Measurements from ENCODE around the gene SP100.

The SP100 gene

GRCh38 chr2:230412371-230412711 lies 3.7 kb upstream of the SP100 start:
- no peak for TF ChIP-seq POLR2AphosphoS5 (IDR thresholded peaks at IDR 0.05; ENCODE audit: low read depth, low read length)
- no peak for TF ChIP-seq SIN3A (IDR thresholded peaks at IDR 0.05; ENCODE audit: borderline replicate concordance, insufficient read depth, low read length)
- no peak for TF ChIP-seq TAF1 (IDR thresholded peaks at IDR 0.05; ENCODE audit: borderline replicate concordance, insufficient read depth, low read length)
- TF ChIP-seq FOXP2 (optimal IDR thresholded peaks at IDR 0.05; ENCODE audit: borderline replicate concordance, extremely low read depth, extremely low read length, insufficient read depth) = no peak
- TF ChIP-seq, protein P1, sequence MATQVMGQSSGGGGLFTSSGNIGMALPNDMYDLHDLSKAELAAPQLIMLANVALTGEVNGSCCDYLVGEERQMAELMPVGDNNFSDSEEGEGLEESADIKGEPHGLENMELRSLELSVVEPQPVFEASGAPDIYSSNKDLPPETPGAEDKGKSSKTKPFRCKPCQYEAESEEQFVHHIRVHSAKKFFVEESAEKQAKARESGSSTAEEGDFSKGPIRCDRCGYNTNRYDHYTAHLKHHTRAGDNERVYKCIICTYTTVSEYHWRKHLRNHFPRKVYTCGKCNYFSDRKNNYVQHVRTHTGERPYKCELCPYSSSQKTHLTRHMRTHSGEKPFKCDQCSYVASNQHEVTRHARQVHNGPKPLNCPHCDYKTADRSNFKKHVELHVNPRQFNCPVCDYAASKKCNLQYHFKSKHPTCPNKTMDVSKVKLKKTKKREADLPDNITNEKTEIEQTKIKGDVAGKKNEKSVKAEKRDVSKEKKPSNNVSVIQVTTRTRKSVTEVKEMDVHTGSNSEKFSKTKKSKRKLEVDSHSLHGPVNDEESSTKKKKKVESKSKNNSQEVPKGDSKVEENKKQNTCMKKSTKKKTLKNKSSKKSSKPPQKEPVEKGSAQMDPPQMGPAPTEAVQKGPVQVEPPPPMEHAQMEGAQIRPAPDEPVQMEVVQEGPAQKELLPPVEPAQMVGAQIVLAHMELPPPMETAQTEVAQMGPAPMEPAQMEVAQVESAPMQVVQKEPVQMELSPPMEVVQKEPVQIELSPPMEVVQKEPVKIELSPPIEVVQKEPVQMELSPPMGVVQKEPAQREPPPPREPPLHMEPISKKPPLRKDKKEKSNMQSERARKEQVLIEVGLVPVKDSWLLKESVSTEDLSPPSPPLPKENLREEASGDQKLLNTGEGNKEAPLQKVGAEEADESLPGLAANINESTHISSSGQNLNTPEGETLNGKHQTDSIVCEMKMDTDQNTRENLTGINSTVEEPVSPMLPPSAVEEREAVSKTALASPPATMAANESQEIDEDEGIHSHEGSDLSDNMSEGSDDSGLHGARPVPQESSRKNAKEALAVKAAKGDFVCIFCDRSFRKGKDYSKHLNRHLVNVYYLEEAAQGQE (IDR thresholded peaks at IDR 0.05; ENCODE audit: insufficient read depth in 1 of 2, low read depth in 2 of 2, low read length in 2 of 2) = no peak

GRCh38 chr2:230412846-230413245 lies 3.2 kb upstream of the SP100 start:
- TF ChIP-seq FOXP2 (optimal IDR thresholded peaks at IDR 0.05; ENCODE audit: borderline replicate concordance, extremely low read depth, extremely low read length, insufficient read depth) (no peak), POLR2AphosphoS5 (IDR thresholded peaks at IDR 0.05; ENCODE audit: low read depth, low read length) (no peak), SIN3A (IDR thresholded peaks at IDR 0.05; ENCODE audit: borderline replicate concordance, insufficient read depth, low read length) (no peak), TAF1 (IDR thresholded peaks at IDR 0.05; ENCODE audit: borderline replicate concordance, insufficient read depth, low read length) (no peak)
- TF ChIP-seq, protein P1 (IDR thresholded peaks at IDR 0.05; ENCODE audit: insufficient read depth in 1 of 2, low read depth in 2 of 2, low read length in 2 of 2) = no peak

DNA sequence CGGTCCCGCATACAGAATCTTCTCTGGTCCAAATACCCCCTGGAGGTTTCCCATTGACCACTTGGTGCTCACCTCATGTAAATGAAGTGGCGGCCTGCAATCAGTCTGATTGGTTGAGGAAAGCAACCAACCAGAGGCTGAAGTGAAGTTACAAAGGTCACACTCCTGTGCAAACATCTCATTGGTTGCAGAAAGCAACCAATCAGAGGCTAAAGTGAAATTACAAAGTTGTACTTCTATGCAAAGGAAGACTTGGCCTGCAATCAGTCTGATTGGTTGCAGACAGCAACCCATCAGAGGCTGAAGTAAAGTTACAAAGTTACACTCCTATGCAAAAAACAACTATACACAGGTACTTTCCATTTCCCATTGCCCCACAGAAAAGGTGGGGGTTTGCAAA lies 2.5 kb upstream of the SP100 start:
- TF ChIP-seq, protein P1 (IDR thresholded peaks at IDR 0.05; ENCODE audit: insufficient read depth in 1 of 2, low read depth in 2 of 2, low read length in 2 of 2) = no peak
- TF ChIP-seq POLR2AphosphoS5 (IDR thresholded peaks at IDR 0.05; ENCODE audit: low read depth, low read length) = no peak
- no peak for TF ChIP-seq FOXP2 (optimal IDR thresholded peaks at IDR 0.05; ENCODE audit: borderline replicate concordance, extremely low read depth, extremely low read length, insufficient read depth)
- no peak for TF ChIP-seq TAF1 (IDR thresholded peaks at IDR 0.05; ENCODE audit: borderline replicate concordance, insufficient read depth, low read length)
- TF ChIP-seq SIN3A (IDR thresholded peaks at IDR 0.05; ENCODE audit: borderline replicate concordance, insufficient read depth, low read length) = no peak

DNA sequence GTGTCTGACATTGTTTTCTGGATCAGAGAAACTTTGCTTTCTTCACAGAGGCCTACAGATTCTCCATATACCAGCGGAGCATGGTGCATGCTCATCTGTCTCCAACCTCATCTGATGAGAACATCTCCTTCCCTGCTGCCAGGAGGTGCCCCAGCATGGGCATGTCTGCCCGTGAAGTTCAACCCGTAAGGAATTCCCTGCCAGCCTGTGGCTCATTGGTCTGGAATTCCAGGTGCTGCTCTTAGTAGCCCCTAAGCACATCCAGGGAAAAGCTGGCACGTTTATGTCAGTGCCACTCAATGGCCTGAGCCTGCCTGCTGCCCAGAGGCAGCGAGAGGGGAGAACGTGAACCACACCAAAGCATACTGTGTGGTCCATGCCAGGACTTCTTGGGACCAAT lies 1.7 kb upstream of the SP100 start:
- TF ChIP-seq, protein P1 (IDR thresholded peaks at IDR 0.05; ENCODE audit: insufficient read depth in 1 of 2, low read depth in 2 of 2, low read length in 2 of 2) = no peak
- no peak for TF ChIP-seq SIN3A (IDR thresholded peaks at IDR 0.05; ENCODE audit: borderline replicate concordance, insufficient read depth, low read length)
- TF ChIP-seq POLR2AphosphoS5 (IDR thresholded peaks at IDR 0.05; ENCODE audit: low read depth, low read length) = no peak
- no peak for TF ChIP-seq FOXP2 (optimal IDR thresholded peaks at IDR 0.05; ENCODE audit: borderline replicate concordance, extremely low read depth, extremely low read length, insufficient read depth)

DNA sequence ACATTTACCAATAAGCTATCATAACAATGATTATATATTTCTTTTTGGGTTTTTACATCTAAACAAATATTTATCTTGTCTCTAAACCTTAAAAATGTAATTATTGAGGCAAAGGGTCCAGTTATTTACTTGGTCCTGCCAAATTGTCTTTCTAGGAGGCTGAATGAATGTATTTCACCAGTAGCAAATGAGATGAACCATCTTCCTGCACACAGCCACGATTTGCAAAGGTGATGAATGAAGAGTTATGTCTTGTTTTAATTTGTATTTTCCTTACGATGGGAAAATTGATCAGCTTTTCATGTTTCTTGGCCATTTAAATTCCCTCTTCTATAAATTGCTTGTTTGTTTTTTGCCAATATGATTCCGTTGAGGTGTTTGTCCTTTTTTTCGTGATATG lies 1.4 kb downstream of the SP100 start:
- TF ChIP-seq, protein P1 (IDR thresholded peaks at IDR 0.05; ENCODE audit: insufficient read depth in 1 of 2, low read depth in 2 of 2, low read length in 2 of 2) = no peak
